ENCODE results near the gene HOXA7.
A peak's percentile ranks its signal among the peaks of the same experiment; 100 is the strongest.

The HOXA7 gene

GRCh38 chr7:27148031-27148755 is 8.3 kb downstream of the HOXA7 start:
- DNase-seq (ENCODE audit: low read depth, low spot score): no peak

DNA sequence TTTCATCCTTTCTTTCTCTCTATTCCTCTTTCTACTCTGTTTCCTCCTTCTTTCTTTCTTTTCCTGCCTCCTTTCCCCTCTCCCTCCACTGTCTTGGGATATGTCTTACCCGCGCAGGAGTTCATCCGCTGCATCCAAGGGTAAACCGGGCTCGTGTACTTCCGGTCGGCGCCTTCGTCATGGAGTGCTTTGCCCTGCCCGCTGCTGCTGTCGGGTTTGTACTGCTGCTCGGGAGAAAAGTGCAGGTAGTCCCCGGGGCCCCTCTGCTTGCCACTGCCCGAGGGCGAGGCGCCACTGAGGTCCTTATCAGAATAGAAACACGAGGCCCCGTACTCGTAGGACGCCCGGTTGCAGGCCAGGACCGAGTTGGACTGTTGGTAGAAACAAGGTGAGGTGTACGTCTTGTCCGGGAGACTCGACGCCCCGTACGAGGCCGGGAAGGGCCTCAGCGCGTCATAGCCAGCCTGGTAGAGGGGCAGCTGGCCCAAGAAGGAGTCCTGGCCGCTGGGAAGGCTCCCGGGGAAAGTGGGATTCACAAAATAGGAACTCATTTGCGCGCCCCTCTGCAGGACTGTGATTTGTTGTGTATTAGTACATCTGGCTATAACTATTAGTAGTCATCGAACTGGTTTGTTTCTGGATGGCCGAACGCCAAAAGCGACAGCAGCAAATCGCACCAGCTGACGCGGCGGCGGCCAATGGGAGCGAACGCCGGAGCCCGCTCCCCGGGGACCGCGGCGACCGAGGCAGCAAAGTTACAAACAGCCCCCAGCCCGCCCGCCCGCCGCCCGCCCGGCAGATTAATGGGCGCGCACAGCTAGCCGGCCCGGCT is 9.1 kb downstream of the HOXA7 start, which contains the start of gene HOXA6:
Gene HOXA6 (minus strand): TSS at position 576 of the 832 bp plus-strand sequence. CDS start 25 bp downstream, at position 551.
- DNase-seq (ENCODE audit: low read depth, low spot score): no peak

DNA sequence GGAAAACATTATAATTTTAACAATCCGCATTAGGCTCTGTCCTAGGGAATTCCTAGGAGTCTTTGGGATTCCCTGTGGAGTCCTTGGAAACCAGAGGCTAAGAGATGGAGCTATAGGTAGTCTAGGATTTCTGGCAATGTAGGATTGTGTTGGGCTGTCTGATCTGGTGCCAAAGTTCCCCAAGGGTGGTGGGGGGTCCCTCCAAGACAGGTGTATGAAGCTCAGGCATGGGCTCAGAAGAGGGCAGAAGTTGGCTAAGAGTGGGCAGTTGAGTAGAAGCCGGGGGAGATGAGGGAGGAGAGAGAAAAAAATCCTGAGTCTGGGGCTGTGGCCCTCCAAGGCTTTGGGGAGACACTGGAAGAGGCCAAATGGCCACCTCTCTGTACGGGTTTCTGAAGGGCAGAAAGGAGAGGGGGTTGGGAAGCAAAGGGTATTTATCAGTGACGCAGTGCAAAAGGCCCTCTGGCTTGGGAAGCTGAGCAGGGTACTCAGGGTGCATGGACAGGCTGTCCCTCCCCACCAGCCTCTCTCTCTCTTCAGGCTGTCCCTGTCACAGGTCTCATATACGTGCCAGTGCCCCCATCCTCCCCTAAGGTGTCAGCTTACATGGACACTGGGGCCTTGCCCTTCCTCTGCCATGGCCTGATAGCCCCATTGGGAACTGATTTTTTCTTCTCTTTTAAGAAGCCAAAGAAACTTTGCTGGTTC is 9.8 kb downstream of the HOXA7 start:
- no peak for DNase-seq (ENCODE audit: low read depth, low spot score)

GRCh38 chr7:27145914-27146412 is 10.5 kb downstream of the HOXA7 start:
- no peak for DNase-seq (ENCODE audit: low read depth, low spot score)

DNA sequence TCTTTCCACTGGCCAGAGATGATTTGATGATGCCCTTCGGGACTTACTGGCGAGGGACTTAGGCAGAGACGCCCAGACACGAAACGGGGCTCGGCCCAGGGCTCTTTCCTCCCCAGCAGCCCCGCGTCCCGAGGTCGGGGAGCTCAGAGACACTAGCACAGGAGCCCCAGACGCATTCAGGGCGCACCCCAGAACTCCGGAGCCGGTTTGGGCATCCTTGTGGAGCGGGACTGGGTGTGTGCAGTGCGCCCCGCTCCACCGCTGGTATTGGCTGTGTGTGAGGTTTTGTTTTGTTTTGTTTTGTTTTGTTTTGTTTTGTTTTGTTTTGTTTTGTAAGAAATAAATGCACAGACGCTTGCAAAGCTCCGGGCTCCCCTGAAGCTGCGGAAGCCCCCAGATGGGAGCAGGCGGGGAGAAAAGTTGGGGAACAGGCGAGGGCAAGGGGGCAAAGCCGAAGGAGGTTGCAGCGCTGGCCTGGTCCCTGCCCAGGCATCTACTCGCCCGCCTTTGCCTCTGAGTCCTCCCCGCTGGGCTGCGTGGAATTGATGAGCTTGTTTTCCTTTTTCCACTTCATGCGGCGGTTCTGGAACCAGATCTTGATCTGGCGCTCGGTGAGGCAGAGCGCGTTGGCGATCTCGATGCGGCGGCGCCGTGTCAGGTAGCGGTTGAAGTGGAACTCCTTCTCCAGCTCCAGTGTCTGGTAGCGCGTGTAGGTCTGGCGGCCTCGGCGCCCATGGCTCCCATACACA is 11.1 kb downstream of the HOXA7 start:
- no peak for DNase-seq (ENCODE audit: low read depth, low spot score)

DNA sequence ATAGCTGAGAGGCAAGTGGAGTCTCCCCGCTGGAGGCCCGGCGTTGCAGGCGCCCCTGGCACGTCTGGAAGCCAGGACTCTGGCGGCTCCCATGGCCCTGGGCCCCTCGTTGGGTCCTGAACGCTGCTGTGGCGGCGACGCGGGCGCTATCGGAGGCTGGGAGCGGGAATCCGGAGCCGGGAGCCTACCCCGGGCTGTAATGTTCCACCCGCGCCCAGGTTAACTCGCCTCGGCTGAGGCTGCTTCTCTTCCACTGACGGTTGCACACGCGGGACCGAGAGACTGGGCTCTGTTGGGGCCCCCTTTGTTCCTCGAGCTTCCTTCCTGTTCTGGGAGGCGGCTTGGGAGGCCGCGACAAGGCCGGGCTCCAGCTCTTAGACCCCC is 11.7 kb downstream of the HOXA7 start:
- DNase-seq (ENCODE audit: low read depth, low spot score): no peak

- DNase-seq (ENCODE audit: low read depth, low spot score): no peak
Observed at GRCh38 chr7:27143950-27144780, 12.3 kb downstream of the HOXA7 start.

DNA sequence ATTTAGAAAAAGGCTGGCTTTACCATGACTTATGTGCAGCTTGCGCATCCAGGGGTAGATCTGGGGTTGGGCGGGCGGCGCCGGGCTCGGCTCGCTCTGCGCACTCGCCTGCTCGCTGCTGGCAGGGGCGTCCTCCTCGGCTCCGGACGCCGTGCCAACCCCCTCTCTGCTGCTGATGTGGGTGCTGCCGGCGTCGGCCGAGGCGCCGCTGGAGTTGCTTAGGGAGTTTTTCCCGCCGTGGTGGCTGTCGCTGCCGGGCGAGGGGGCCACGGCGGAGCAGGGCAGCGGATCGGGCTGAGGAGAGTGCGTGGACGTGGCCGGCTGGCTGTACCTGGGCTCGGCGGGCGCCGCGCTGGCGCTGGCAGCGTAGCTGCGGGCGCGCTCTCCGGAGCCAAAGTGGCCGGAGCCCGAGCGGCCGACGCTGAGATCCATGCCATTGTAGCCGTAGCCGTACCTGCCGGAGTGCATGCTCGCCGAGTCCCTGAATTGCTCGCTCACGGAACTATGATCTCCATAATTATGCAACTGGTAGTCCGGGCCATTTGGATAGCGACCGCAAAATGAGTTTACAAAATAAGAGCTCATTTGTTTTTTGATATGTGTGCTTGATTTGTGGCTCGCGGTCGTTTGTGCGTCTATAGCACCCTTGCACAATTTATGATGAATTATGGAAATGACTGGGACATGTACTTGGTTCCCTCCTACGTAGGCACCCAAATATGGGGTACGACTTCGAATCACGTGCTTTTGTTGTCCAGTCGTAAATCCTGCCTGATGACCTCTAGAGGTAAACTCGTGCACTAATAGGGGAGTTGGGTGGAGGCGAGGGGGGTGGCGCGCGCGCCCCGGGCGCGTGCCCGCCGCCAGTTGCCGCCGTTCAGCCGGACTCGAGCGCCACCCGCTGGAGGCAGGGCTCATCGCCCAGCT is 13.2 kb downstream of the HOXA7 start, which contains the start of gene HOXA5:
Gene HOXA5 (minus strand): TSS at position 659 of the 927 bp plus-strand sequence. CDS start 74 bp downstream, at position 585.
- peak; percentile 64 for DNase-seq (ENCODE audit: low read depth, low spot score)

DNA sequence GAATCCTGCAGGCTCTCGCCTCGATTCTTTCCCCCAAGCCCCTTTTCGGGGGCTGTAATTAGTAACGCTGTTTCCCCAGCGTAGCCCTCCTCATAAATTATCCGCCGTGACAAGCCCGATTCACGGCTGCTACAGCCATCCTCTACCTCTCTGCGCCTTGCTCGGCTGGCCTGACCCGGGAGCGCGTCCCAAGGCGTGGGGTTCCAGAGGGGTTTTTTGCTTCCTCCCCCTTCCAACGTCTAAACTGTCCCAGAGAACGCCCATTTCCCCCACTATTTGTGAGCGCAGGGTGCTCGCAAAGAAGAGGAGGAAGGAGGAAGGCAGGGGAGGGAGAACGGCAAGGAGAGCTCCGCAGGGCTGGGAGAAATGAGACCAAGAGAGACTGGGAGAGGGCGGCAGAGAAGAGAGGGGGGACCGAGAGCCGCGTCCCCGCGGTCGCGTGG is 13.9 kb downstream of the HOXA7 start:
- no peak for DNase-seq (ENCODE audit: low read depth, low spot score)

GRCh38 chr7:27141923-27142579 is 14.4 kb downstream of the HOXA7 start:
- DNase-seq (ENCODE audit: low read depth, low spot score): no peak

DNA sequence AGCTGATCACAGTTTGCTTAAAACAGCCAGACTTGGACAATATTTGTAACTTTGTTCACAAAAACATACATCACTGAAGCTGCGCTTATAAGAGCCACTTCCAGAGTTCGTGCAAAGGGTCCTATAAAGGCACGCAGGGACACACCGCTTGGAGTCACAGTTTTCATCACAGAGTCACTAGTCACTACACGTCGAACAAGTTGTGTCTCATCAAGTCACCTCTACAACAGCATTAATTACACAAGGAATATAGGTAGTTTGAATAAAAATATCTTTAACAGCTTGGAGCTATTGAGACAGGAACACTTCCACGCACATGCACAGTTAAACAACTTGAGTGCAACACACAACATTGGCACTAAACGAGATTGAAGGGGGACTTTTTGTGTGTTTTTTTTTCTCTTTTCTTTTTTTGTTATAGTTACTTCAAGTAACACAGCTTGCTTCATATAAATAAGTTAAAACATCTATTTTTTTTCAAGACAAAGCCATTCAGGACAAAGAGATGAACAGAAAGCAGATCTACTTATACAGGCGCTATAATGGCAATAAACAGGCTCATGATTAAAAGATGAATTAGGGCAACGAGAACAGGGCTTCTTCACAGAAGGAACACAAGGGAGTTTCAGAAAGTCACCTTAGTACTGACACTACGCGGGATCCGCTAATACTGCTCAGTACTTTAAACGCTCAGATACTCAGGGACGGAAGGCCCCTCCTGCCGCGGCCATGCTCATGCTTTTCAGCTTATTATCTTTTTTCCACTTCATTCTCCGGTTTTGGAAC is 15.1 kb downstream of the HOXA7 start:
- DNase-seq (ENCODE audit: low read depth, low spot score): no peak

DNA sequence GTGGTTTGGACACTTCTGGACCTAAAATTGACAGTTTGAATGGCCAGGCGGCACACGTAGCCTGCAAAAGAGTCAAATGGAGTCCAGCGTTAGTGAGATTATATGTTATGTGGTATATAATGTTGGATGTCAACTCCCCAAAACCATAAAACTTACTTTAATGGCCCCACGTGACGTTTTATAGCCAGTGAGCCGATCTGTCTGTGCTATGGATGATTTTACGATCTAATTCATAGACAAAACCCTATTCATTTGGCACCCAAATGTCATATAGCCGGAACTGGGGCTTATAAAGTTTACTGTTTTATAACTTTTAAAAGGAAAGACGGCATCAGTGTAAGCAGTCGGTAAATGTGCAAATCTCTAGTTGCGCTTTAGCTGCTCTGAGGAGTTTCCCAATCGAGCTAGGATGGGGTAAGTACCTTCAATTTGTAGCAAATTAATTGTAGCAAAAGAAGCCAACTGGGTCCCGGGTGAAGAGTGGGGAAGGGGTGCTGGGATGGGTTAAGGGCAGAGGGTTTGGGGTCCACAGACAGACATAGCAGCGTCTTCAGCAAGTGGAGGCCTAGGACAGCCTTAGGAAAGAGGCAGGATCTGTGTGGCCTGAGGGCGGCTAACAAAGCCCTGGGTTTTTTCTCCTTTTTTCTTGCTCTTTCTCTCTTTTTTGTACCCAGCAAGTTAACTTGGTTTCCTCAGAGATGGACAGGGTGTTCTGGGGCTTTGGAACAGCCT is 16.2 kb downstream of the HOXA7 start:
- no peak for DNase-seq (ENCODE audit: low read depth, low spot score)

DNA sequence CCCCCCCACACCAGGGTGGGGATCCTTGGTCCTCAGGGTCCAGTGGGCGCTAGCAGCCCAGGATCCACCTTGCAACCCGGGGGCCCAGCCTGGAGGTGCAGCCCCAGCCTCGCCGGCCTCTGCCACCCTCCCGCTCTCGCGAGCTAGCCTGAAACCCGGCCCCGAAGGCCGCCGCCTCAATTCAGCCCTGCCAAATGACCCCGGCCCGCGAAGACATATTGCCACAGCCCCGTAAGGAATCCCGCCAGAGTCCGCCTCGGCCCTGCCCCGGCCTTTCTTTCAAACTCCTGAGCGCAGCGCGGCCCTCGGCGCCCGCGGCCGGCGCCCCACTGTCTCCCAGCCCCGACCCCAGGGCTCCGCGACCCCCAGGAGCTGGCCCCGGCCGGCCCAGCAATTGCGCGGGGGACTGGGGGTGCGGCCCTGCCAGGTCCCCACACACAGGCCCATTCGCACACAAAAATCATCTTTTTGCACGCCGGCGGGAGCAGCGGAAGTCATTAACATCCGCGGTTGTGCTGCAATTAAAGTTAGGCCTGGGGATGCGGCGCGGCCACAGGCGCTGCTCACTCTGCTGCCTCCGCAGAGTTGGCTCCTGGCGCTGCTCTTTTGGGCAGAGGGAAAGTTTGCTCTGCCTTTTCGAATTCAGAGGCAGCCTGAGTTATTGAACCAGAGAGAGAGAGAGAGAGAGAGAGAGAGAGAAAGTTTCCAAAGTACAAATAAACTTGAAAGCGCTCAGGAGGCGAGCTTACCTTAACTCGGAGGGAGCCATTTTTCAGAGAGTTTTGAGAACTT is 16.9 kb downstream of the HOXA7 start:
- DNase-seq (ENCODE audit: low read depth, low spot score): no peak

DNA sequence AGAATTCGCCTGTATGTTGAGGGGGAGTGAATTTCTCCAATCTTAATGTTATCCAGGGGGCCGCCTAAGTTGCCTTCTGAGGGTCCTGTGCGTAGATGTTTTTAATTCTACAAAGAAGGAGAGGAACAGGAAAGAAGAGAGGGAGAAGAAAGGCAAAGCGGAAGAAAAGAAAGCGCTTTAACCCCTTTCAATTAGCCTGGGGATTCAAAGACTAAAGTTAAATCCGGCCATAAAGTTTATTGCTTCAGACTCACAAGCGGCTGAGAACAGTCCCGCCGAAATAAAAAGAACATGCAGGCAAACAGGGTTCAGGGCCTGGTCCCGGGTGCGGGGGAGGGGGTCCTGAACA is 17.5 kb downstream of the HOXA7 start:
- DNase-seq (ENCODE audit: low read depth, low spot score): no peak

GRCh38 chr7:27138472-27138871 is 18.0 kb downstream of the HOXA7 start:
- no peak for DNase-seq (ENCODE audit: low read depth, low spot score)

- DNase-seq (ENCODE audit: low read depth, low spot score): no peak
Observed at GRCh38 chr7:27137640-27138315, 18.7 kb downstream of the HOXA7 start.
